Glutamatergic neuron (in vitro differentiated cells): Measurements from ENCODE around the gene JAZF1. TPM values are rescaled to one million over a fixed set of nuclear protein-coding genes. Genes with fewer than 3 reads are reported as not detected.
A peak's percentile ranks its signal among the peaks of the same experiment; 100 is the strongest.

Source experiments
- DNase-seq: peaks from one replicate; pipeline ENCODE4 v3.0.0; 2022
- H3K27ac Mint-ChIP-seq: one replicate; pipeline ENCODE4 v1.8.0; 2020; ENCODE audit warnings: mild to moderate bottlenecking, mixed read lengths, inconsistent platforms; ENCODE audit not compliant: unreplicated experiment
- H3K27me3 Mint-ChIP-seq: one replicate; pipeline ENCODE4 v1.8.0; 2020; ENCODE audit warnings: mild to moderate bottlenecking, moderate library complexity, mixed read lengths, inconsistent platforms; ENCODE audit not compliant: unreplicated experiment
- H3K36me3 Mint-ChIP-seq: one replicate; pipeline ENCODE4 v1.8.0; 2020; ENCODE audit warnings: mild to moderate bottlenecking, mixed read lengths, inconsistent platforms; ENCODE audit not compliant: unreplicated experiment
- H3K4me1 Mint-ChIP-seq: one replicate; pipeline ENCODE4 v1.8.0; 2020; ENCODE audit warnings: mild to moderate bottlenecking, low read depth, mixed read lengths, inconsistent platforms; ENCODE audit not compliant: unreplicated experiment
- H3K4me3 Mint-ChIP-seq: one replicate; pipeline ENCODE4 v1.8.0; 2020; ENCODE audit warnings: mild to moderate bottlenecking, mixed read lengths, inconsistent platforms; ENCODE audit not compliant: unreplicated experiment
- H3K9me3 Mint-ChIP-seq: one replicate; pipeline ENCODE4 v1.8.0; 2020; ENCODE audit warnings: mild to moderate bottlenecking, moderate library complexity, mixed read lengths, inconsistent platforms; ENCODE audit not compliant: unreplicated experiment
- total RNA-seq: library from RNA; stranded (reverse); fragmentation: NEBNext Ultra II Directional; extraction: Animal tissue kit (Norgen Biotek cat#: 25700); gene quantifications from one replicate; pipeline ENCODE4 v1.2.1, GENCODE V29; 2021; ENCODE audit not compliant: unreplicated experiment
- TF ChIP-seq, protein P1 (sequence below): fragments of 200-600 bp; sonication (generic); IDR thresholded peaks from one replicate; pipeline ENCODE4 v1.5.0; 2021; ENCODE audit not compliant: partially characterized antibody, unreplicated experiment

JAZF1 gene
- total RNA-seq, 1 donor from 2014 or later = 14.1 TPM

DNA sequence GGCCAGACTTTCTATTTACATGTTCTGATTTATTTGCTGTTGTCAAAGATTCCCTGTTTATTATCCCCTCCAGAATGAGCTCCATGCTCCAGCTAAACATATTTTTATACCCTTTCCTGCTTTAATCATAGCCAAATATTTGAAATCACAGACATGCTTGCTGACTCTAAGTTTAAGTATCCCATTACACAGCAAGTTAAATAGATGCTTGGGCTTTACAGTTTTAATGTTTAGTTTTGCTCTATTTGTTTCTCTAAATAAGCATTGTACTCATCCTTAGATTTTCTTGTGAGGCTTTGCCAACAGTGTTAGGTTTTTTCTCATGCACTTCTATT is 243.9 kb downstream of the JAZF1 start:
- Mint-ChIP-seq H3K36me3 (no peaks in the 10 kb centered on the region), H3K4me1 (peaks cover 22% of the 10 kb centered on the region), H3K27ac (no peak overlapping the region), H3K27me3 (no peaks in the 10 kb centered on the region), H3K9me3 (no peaks in the 10 kb centered on the region), H3K4me3 (no peak overlapping the region)
- no peak for DNase-seq
- TF ChIP-seq, protein P1, sequence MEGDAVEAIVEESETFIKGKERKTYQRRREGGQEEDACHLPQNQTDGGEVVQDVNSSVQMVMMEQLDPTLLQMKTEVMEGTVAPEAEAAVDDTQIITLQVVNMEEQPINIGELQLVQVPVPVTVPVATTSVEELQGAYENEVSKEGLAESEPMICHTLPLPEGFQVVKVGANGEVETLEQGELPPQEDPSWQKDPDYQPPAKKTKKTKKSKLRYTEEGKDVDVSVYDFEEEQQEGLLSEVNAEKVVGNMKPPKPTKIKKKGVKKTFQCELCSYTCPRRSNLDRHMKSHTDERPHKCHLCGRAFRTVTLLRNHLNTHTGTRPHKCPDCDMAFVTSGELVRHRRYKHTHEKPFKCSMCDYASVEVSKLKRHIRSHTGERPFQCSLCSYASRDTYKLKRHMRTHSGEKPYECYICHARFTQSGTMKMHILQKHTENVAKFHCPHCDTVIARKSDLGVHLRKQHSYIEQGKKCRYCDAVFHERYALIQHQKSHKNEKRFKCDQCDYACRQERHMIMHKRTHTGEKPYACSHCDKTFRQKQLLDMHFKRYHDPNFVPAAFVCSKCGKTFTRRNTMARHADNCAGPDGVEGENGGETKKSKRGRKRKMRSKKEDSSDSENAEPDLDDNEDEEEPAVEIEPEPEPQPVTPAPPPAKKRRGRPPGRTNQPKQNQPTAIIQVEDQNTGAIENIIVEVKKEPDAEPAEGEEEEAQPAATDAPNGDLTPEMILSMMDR = no peak

DNA sequence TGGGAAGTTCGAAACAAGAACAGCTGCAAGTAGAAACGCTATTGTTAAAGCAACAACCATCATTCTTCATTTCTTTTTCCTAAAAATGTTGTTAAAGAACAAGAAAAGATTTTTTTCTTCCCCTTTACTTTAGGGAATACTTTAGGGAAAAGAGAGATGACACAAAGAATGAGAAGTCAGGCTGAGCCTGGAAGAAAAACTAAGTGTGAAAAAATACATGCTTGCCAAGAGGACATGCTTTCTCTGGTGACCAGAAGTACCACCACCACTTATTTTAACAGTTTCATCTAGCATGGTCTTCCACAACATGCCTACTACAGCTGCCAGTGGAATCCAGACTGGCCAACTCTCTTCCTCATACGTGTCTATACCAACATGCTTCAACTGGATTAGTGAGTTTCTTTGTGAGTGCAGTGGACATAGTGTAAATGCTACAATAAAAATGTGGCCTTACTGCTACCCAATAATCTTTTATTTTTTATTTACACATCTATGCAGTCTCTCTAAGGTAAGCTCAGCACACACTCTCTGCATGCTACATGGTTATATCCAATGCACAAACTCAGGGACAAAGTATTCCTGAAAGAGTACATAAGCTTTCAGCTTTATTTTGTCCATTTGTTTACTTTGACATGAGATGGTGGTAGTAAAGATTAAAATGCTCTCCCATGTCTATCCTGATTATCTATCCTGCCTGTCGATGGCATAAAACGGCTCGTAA is 244.4 kb downstream of the JAZF1 start:
- TF ChIP-seq, protein P1 = no peak
- H3K27ac Mint-ChIP-seq = no peak overlapping the region
- no peak for DNase-seq
- H3K4me1 Mint-ChIP-seq = peaks cover 17% of the 10 kb centered on the region
- no peak overlapping the region for H3K4me3 Mint-ChIP-seq
- H3K27me3 Mint-ChIP-seq = no peaks in the 10 kb centered on the region
- no peaks in the 10 kb centered on the region for H3K36me3 Mint-ChIP-seq
- H3K9me3 Mint-ChIP-seq = no peaks in the 10 kb centered on the region

DNA sequence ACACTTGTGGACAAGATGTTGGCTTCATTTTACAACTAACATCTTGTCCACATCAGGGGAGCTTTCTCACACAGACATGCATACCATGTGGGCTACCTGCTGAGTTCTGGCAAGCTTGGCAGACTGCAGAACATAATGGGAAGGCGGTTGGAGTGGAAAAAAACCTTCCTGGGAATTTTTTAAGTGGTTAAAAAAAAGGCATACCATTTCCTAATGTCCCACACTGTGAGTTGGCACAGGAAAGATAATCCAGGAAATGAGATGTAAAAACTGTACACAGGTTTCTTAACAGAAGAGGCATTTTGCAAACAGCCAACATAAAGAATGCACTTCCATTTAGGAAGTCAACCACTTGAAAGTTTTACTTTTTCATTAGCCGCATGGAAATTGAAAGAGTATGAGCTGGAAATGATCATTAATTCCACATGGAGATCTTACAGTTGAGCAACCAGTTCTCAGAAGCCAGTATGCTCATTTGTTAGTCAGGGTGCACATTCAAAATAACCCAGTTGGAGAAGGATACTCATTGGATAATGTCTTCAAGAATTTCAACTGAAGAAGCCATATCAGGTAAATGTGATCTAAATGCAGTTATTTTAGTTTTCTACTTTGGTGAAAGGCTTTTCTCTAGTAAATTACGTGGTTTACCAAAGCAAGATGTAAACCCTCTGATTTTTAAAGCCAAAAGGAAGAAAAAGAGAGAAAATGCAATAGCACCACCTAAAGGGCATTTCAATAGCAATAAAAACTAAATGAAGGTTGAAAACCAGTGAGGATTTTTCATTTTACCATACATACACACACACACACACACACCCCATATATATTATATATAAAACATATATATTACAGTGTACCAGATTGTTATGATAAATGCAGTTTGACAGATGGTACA is 246.7 kb downstream of the JAZF1 start:
- Mint-ChIP-seq H3K36me3 (no peaks in the 10 kb centered on the region), H3K4me1 (peaks cover 11% of the 10 kb centered on the region), H3K27me3 (no peaks in the 10 kb centered on the region), H3K4me3 (no peak overlapping the region), H3K9me3 (no peaks in the 10 kb centered on the region), H3K27ac (no peak overlapping the region)
- TF ChIP-seq, protein P1 = peak; percentile 41
- no peak for DNase-seq

GRCh38 chr7:27930910-27931476 is 249.6 kb downstream of the JAZF1 start:
- no peaks in the 10 kb centered on the region for H3K9me3 Mint-ChIP-seq
- TF ChIP-seq, protein P1 = no peak
- H3K27me3 Mint-ChIP-seq = no peaks in the 10 kb centered on the region
- H3K4me1 Mint-ChIP-seq = peaks cover 11% of the 10 kb centered on the region
- DNase-seq = no peak
- no peaks in the 10 kb centered on the region for H3K36me3 Mint-ChIP-seq
- no peak overlapping the region for H3K4me3 Mint-ChIP-seq
- H3K27ac Mint-ChIP-seq = no peak overlapping the region
